ENCODE data around the gene PPFIA2.

The PPFIA2 gene

GRCh38 chr12:81378601-81379285 is 380.4 kb downstream of the PPFIA2 start:
- no peak overlapping the region for H3K4me3 ChIP-seq (ENCODE audit: low read depth in 1 of 2, low read length in 1 of 2)
- TF ChIP-seq CTCF (IDR thresholded peaks at IDR 0.05): no peak
- no peaks in the 10 kb centered on the region for H3K4me1 ChIP-seq (ENCODE audit: control insufficient read depth in 1 of 2, insufficient read depth in 1 of 2, low read depth in 1 of 2, low read length in 1 of 2)
- H3K27ac ChIP-seq: no peak overlapping the region
- no peaks in the 10 kb centered on the region for H3K9me3 ChIP-seq
- H3K27me3 ChIP-seq: no peaks in the 10 kb centered on the region
- H3K36me3 ChIP-seq: no peaks in the 10 kb centered on the region

DNA sequence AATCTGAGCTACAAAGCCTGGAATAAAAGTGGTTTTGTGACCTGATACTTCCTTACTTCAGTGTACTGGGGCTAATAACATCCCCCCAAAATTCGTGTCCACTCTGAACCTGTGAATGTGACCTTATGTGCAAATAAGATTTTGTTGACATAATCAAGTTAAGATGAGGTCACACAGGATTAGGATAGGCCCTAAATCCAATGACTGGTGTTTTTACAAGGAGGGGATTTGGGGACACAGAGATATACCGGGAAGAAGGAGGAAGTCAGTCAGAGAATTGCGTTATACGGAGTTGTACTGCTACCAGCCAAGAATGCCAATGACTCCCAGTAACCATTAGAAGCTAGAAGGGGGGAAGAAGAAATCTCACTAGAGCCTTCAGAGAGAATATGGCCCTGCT is 381.4 kb downstream of the PPFIA2 start:
- H3K27me3 ChIP-seq: no peaks in the 10 kb centered on the region
- H3K9me3 ChIP-seq: no peaks in the 10 kb centered on the region
- no peak overlapping the region for H3K4me3 ChIP-seq (ENCODE audit: low read depth in 1 of 2, low read length in 1 of 2)
- TF ChIP-seq CTCF (IDR thresholded peaks at IDR 0.05): no peak
- H3K27ac ChIP-seq: no peak overlapping the region
- H3K4me1 ChIP-seq (ENCODE audit: control insufficient read depth in 1 of 2, insufficient read depth in 1 of 2, low read depth in 1 of 2, low read length in 1 of 2): no peaks in the 10 kb centered on the region
- no peaks in the 10 kb centered on the region for H3K36me3 ChIP-seq

DNA sequence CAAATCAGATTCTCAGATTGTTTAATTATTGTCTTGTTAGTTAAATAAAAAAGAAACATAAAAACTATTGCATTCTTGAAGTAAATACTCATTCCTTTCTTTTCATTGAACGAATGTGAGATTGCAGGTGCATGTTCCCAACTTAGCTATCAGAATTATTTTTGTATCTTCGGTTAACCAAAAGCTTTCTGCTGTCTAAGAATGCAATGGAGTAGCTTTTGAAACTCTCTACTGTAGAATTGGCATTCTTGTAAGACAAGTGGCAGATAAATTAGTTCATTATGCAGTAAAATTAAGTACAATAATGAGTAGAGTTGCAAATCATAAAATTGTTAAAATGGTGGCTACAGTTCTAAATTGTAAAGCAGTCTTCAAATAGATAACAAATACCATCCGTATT is 383.2 kb downstream of the PPFIA2 start:
- no peak for TF ChIP-seq CTCF (IDR thresholded peaks at IDR 0.05)
- no peak overlapping the region for H3K27ac ChIP-seq
- H3K27me3 ChIP-seq: no peaks in the 10 kb centered on the region
- H3K4me1 ChIP-seq (ENCODE audit: control insufficient read depth in 1 of 2, insufficient read depth in 1 of 2, low read depth in 1 of 2, low read length in 1 of 2): no peaks in the 10 kb centered on the region
- no peaks in the 10 kb centered on the region for H3K9me3 ChIP-seq
- H3K36me3 ChIP-seq: no peaks in the 10 kb centered on the region
- H3K4me3 ChIP-seq (ENCODE audit: low read depth in 1 of 2, low read length in 1 of 2): no peak overlapping the region

GRCh38 chr12:81370456-81370855 is 388.7 kb downstream of the PPFIA2 start:
- Histone ChIP-seq H3K4me3 (ENCODE audit: low read depth in 1 of 2, low read length in 1 of 2) (no peak overlapping the region), H3K9me3 (no peaks in the 10 kb centered on the region), H3K27me3 (no peaks in the 10 kb centered on the region), H3K36me3 (no peaks in the 10 kb centered on the region), H3K27ac (no peak overlapping the region), H3K4me1 (ENCODE audit: control insufficient read depth in 1 of 2, insufficient read depth in 1 of 2, low read depth in 1 of 2, low read length in 1 of 2) (no peaks in the 10 kb centered on the region)
- TF ChIP-seq CTCF (IDR thresholded peaks at IDR 0.05): no peak

DNA sequence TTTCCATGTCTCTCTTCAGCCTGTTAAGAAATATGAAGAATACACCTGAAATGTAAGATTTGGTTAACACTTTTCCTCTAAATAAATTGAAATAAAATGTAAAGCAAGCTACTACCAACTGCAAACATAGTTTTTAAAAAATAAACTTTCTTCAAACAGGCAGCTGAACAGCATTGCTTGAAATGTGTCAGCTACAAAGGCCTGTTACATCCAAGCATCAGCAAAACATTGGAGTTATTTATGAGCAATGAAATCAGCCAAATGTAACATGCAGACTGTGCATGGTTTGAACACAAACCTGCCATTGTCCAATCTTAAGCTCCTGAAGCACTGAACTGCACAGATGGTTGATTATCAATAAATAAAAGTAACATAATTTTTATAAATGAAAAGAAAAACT is 390.0 kb downstream of the PPFIA2 start:
- no peak for TF ChIP-seq CTCF (IDR thresholded peaks at IDR 0.05)
- Histone ChIP-seq H3K4me3 (ENCODE audit: low read depth in 1 of 2, low read length in 1 of 2) (no peak overlapping the region), H3K4me1 (ENCODE audit: control insufficient read depth in 1 of 2, insufficient read depth in 1 of 2, low read depth in 1 of 2, low read length in 1 of 2) (no peaks in the 10 kb centered on the region)

More for the DNA sequence above, 390.0 kb downstream of the PPFIA2 start:
- Histone ChIP-seq H3K27ac (no peak overlapping the region), H3K9me3 (no peaks in the 10 kb centered on the region), H3K27me3 (no peaks in the 10 kb centered on the region), H3K36me3 (no peaks in the 10 kb centered on the region)
